Measurements from ENCODE around the gene CEACAM16.

CEACAM16 gene, protein sequence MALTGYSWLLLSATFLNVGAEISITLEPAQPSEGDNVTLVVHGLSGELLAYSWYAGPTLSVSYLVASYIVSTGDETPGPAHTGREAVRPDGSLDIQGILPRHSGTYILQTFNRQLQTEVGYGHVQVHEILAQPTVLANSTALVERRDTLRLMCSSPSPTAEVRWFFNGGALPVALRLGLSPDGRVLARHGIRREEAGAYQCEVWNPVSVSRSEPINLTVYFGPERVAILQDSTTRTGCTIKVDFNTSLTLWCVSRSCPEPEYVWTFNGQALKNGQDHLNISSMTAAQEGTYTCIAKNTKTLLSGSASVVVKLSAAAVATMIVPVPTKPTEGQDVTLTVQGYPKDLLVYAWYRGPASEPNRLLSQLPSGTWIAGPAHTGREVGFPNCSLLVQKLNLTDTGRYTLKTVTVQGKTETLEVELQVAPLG

DNA sequence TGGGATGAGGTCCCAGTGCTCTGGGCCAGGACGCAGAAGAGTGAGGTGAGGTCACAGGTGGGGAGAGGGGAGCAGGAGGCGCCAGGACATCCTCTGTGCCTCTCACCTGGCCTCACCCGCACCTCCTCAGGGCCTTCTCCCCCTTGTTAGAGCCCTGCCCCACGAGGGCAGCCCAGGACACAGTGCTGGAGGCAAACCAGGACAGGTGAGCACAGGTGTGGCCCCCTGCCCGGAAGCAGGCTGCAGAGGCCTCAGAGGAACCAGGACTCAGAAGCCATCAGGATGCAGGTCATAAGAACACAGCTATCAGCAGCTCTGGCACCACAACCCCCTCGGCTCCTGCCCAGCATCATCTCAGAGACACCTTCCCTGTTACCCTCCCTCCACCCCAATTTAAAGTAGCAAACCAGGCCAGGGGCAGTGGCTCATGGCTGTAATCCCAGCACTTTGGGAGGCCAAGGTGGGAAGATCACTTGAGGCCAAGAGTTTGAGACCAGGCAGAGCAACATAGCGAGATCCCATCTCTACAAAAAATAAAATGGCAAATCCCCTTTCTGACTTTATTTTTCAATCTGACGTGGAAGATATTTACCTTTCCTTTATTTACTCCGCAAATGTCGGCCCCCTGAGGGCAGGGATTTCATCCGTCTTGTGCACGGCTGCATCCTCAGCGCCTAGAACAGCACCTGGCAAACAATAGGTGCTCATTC is at the start of gene CEACAM16:
Gene CEACAM16 (plus strand): TSS at position 660 of the 710 bp plus-strand sequence. CDS start 2,306 bp downstream, outside the sequence.
- Histone ChIP-seq H3K4me3 (ENCODE audit: low read length) (no peak within 1 kb of the TSS), H3K79me2 (ENCODE audit: control insufficient read depth, low read length) (no peaks in the 10 kb centered on the region), H3K4me2 (ENCODE audit: low read length) (no peak within 1 kb of the TSS), H3K36me3 (ENCODE audit: control insufficient read depth, low read length) (no peaks in the 10 kb centered on the region), H3K27ac (ENCODE audit: low read depth, low read length) (no peak within 1 kb of the TSS), H3K4me1 (ENCODE audit: control insufficient read depth, low read length) (no peaks in the 10 kb centered on the region), H4K20me1 (ENCODE audit: control insufficient read depth, insufficient read depth, low read depth, low read length) (no peaks in the 10 kb centered on the region), H3K27me3 (ENCODE audit: control insufficient read depth, low read length) (peaks cover 6% of the 10 kb centered on the region), H3K9me3 (ENCODE audit: control insufficient read depth, insufficient read depth, low read length) (no peaks in the 10 kb centered on the region), H3F3A (ENCODE audit: control insufficient read depth, insufficient read depth) (no peaks in the 10 kb centered on the region), H3K9me2 (replicated peaks; ENCODE audit: control insufficient read depth, low read length) (no peaks in the 10 kb centered on the region)
- TF ChIP-seq, protein P1, sequence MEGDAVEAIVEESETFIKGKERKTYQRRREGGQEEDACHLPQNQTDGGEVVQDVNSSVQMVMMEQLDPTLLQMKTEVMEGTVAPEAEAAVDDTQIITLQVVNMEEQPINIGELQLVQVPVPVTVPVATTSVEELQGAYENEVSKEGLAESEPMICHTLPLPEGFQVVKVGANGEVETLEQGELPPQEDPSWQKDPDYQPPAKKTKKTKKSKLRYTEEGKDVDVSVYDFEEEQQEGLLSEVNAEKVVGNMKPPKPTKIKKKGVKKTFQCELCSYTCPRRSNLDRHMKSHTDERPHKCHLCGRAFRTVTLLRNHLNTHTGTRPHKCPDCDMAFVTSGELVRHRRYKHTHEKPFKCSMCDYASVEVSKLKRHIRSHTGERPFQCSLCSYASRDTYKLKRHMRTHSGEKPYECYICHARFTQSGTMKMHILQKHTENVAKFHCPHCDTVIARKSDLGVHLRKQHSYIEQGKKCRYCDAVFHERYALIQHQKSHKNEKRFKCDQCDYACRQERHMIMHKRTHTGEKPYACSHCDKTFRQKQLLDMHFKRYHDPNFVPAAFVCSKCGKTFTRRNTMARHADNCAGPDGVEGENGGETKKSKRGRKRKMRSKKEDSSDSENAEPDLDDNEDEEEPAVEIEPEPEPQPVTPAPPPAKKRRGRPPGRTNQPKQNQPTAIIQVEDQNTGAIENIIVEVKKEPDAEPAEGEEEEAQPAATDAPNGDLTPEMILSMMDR (IDR thresholded peaks at IDR 0.05; ENCODE audit: low read depth, low read length, poor library complexity, severe bottlenecking): no peak
- no peak for TF ChIP-seq EZH2phosphoT487 (IDR thresholded peaks at IDR 0.05; ENCODE audit: borderline replicate concordance, low read length)

DNA sequence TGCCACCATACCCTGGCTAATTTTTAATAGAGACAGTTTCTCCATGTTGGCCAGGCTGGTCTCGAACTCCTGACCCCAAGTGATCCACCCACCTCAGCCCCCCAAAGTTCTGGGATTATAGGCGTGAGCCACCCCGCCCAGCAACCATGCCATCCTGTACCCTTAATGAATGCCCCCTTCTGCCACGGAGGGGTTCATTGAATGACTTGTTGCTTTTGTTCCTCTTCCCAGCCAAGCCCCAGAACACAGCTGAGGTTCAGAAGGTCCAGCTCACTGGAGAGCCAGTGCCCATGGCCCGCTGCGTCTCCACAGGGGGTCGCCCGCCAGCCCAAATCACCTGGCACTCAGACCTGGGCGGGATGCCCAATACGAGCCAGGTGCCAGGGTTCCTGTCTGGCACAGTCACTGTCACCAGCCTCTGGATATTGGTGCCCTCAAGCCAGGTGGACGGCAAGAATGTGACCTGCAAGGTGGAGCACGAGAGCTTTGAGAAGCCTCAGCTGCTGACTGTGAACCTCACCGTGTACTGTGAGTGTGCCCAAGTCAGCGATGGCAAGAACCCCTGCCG is 49.3 kb upstream of the CEACAM16 start:
- no peaks in the 10 kb centered on the region for H3K9me2 ChIP-seq (replicated peaks; ENCODE audit: control insufficient read depth, low read length)

DNA sequence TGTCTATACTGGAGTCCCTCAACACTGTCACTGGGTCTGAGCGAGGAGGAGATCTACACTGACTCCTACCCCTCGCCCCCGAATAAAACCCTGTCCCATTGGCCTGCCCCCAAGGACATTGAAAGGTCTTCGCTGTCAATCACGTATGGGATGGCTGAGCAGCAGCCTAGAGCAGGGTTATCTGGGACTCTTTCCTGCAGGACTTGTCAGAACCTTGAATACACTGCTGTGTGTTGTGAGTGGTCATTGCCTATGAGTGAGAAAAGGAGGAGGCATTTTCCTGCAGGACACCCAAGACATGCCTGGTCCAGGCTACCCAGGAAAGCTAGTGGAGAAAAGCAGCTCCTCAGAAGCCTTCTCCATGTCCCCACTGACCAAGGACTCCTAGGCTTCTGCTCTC is 45.6 kb upstream of the CEACAM16 start:
- Histone ChIP-seq H3K9me2 (replicated peaks; ENCODE audit: control insufficient read depth, low read length) (no peaks in the 10 kb centered on the region), H3F3A (ENCODE audit: control insufficient read depth, insufficient read depth) (no peaks in the 10 kb centered on the region), H4K20me1 (ENCODE audit: control insufficient read depth, insufficient read depth, low read depth, low read length) (no peaks in the 10 kb centered on the region), H3K4me1 (ENCODE audit: control insufficient read depth, low read length) (peaks cover 2% of the 10 kb centered on the region; the same call in 1 of the 2 replicates), H3K4me2 (ENCODE audit: low read length) (no peak overlapping the region), H3K79me2 (ENCODE audit: control insufficient read depth, low read length) (no peaks in the 10 kb centered on the region), H3K27ac (ENCODE audit: low read depth, low read length) (no peak overlapping the region), H3K4me3 (ENCODE audit: low read length) (no peak overlapping the region), H3K36me3 (ENCODE audit: control insufficient read depth, low read length) (no peaks in the 10 kb centered on the region), H3K27me3 (ENCODE audit: control insufficient read depth, low read length) (no peaks in the 10 kb centered on the region), H3K9me3 (ENCODE audit: control insufficient read depth, insufficient read depth, low read length) (no peaks in the 10 kb centered on the region)
- no peak for TF ChIP-seq EZH2phosphoT487 (IDR thresholded peaks at IDR 0.05; ENCODE audit: borderline replicate concordance, low read length)
- TF ChIP-seq, protein P1 (IDR thresholded peaks at IDR 0.05; ENCODE audit: low read depth, low read length, poor library complexity, severe bottlenecking): no peak

More for the DNA sequence above, 49.3 kb upstream of the CEACAM16 start:
- no peak overlapping the region for H3K27ac ChIP-seq (ENCODE audit: low read depth, low read length)
- no peaks in the 10 kb centered on the region for H3F3A ChIP-seq (ENCODE audit: control insufficient read depth, insufficient read depth)
- TF ChIP-seq EZH2phosphoT487 (IDR thresholded peaks at IDR 0.05; ENCODE audit: borderline replicate concordance, low read length): no peak
- TF ChIP-seq, protein P1 (IDR thresholded peaks at IDR 0.05; ENCODE audit: low read depth, low read length, poor library complexity, severe bottlenecking): no peak
- H3K4me1 ChIP-seq (ENCODE audit: control insufficient read depth, low read length): peaks cover 2% of the 10 kb centered on the region; the same call in 1 of the 2 replicates
- no peaks in the 10 kb centered on the region for H3K36me3 ChIP-seq (ENCODE audit: control insufficient read depth, low read length)
- no peaks in the 10 kb centered on the region for H3K27me3 ChIP-seq (ENCODE audit: control insufficient read depth, low read length)
- no peak overlapping the region for H3K4me2 ChIP-seq (ENCODE audit: low read length)
- no peak overlapping the region for H3K4me3 ChIP-seq (ENCODE audit: low read length)
- no peaks in the 10 kb centered on the region for H3K79me2 ChIP-seq (ENCODE audit: control insufficient read depth, low read length)
- H4K20me1 ChIP-seq (ENCODE audit: control insufficient read depth, insufficient read depth, low read depth, low read length): no peaks in the 10 kb centered on the region
- H3K9me3 ChIP-seq (ENCODE audit: control insufficient read depth, insufficient read depth, low read length): no peaks in the 10 kb centered on the region
